HepG2 (cell line): ENCODE data around the gene APC2. TPM values are rescaled to one million over a fixed set of nuclear protein-coding genes. Genes with fewer than 3 reads are reported as not detected.
A peak's percentile ranks its signal among the peaks of the same experiment; 100 is the strongest.

ENCODE experiments used
- BATF2 ChIP-seq: sonication (generic); formaldehyde crosslinking; IDR thresholded peaks from 2 replicates; pipeline ENCODE4 v1.8.0; 2022; ENCODE audit warnings: mild to moderate bottlenecking, missing genetic modification reagents, moderate library complexity
- BORCS8-MEF2B ChIP-seq: sonication (generic); formaldehyde crosslinking; IDR thresholded peaks from 2 replicates; pipeline ENCODE4 v1.8.0; 2022; ENCODE audit warnings: mild to moderate bottlenecking, missing genetic modification reagents
- JUND ChIP-seq: sonication (generic); formaldehyde crosslinking; IDR thresholded peaks from 2 replicates; pipeline ENCODE4 v1.8.0; 2022; ENCODE audit warnings: mild to moderate bottlenecking, missing genetic modification reagents
- ONECUT2 ChIP-seq: sonication (generic); formaldehyde crosslinking; IDR thresholded peaks from 2 replicates; pipeline ENCODE4 v1.4.0; 2020; ENCODE audit warnings: missing genetic modification reagents
- POGK ChIP-seq: sonication (generic); formaldehyde crosslinking; conservative IDR thresholded peaks from 2 replicates; pipeline ENCODE4 v1.8.0; 2022; ENCODE audit warnings: mild to moderate bottlenecking, moderate library complexity, missing genetic modification reagents
- SMAD3 ChIP-seq: sonication (generic); formaldehyde crosslinking; IDR thresholded peaks from 2 replicates; pipeline ENCODE4 v1.4.0; 2020; ENCODE audit warnings: missing genetic modification reagents
- SMC3 ChIP-seq: IDR thresholded peaks from 2 replicates; pipeline ENCODE4 v1.6.1; 2011; ENCODE audit warnings: low read length, improper control_type of control experiment
- ZBTB26 ChIP-seq: IDR thresholded peaks from 2 replicates; pipeline ENCODE4 v1.6.1; 2016; ENCODE audit warnings: missing compliant biosample characterization, missing genetic modification reagents, borderline replicate concordance
- ZBTB8A ChIP-seq: sonication (generic); formaldehyde crosslinking; IDR thresholded peaks from 2 replicates; pipeline ENCODE4 v1.4.0; 2020; ENCODE audit warnings: mild to moderate bottlenecking, low read depth, missing genetic modification reagents, borderline replicate concordance
- ZNF431 ChIP-seq: sonication (generic); formaldehyde crosslinking; IDR thresholded peaks from 2 replicates; pipeline ENCODE4 v1.9.0; 2022; ENCODE audit warnings: missing genetic modification reagents, low read depth, mild to moderate bottlenecking, borderline replicate concordance
- ZNF460 ChIP-seq: sonication (generic); formaldehyde crosslinking; IDR thresholded peaks from 2 replicates; pipeline ENCODE4 v1.5.1; 2020; ENCODE audit warnings: missing genetic modification reagents, mild to moderate bottlenecking, borderline replicate concordance
- ZNF670 ChIP-seq: sonication (generic); formaldehyde crosslinking; IDR thresholded peaks from 2 replicates; pipeline ENCODE4 v1.8.0; 2022; ENCODE audit warnings: mild to moderate bottlenecking, missing genetic modification reagents, borderline replicate concordance
- ZSCAN20 ChIP-seq: sonication (generic); formaldehyde crosslinking; IDR thresholded peaks from 2 replicates; pipeline ENCODE4 v1.4.0; 2020; ENCODE audit warnings: missing genetic modification reagents, mild to moderate bottlenecking, borderline replicate concordance
- polyA plus RNA-seq, 8 experiments: library from polyadenylated mRNA; depleted of rRNA in 3 of 8; stranded (reverse) in 7 of 8; unstranded in 1 of 8; fragments of >200 nt; fragmentation: Illumina TruSeq in 4 of 8; extraction: Trizol in 4 of 8; gene quantifications; 2 replicates each; pipeline versions ENCODE4 v1.2.1 to v1.2.3, GENCODE V29; 2011 to 2016; ENCODE audit warnings: low read depth in 4 of 8, missing spikeins in 1 of 8, mixed read lengths in 1 of 8; ENCODE audit not compliant: insufficient read depth in 1 of 8
- total RNA-seq, 5 experiments: library from RNA; depleted of rRNA; stranded (reverse); fragments of >200 nt; fragmentation: Illumina TruSeq; extraction: Trizol; gene quantifications; 2 replicates each; pipeline ENCODE4 v1.2.3, GENCODE V29; 2016; ENCODE audit warnings: low read depth in 1 of 5
- TF ChIP-seq, protein P1 (sequence below): sonication (generic); formaldehyde crosslinking; IDR thresholded peaks from 2 replicates; pipeline ENCODE4 v1.4.0; 2020; ENCODE audit warnings: missing genetic modification reagents
- TF ChIP-seq, protein P2 (sequence below), 2 experiments: IDR thresholded peaks; 2 replicates each; pipeline ENCODE4 v1.6.1; 2011 to 2012; ENCODE audit warnings: low read length in 2 of 2, borderline replicate concordance in 1 of 2, low read depth in 1 of 2, mild to moderate bottlenecking in 1 of 2, moderate library complexity in 1 of 2
- TF ChIP-seq, protein P3 (sequence below): IDR thresholded peaks from 2 replicates; pipeline ENCODE4 v1.6.1; 2016; ENCODE audit warnings: low read depth

The APC2 gene
- total and polyA plus RNA-seq, 2 of the 13 experiments (the other 11 are each of a cell fraction or from before 2014, with no cell fraction given), result 0.08 to 0.22 TPM

GRCh38 chr19:1406774-1407527, 43.0 kb upstream of the APC2 start (continued):
- TF ChIP-seq POGK (peak; percentile 79), ZNF670 (CRISPR knock-in tag) (no peak), ONECUT2 (CRISPR knock-in tag) (no peak), ZNF431 (CRISPR knock-in tag) (peak; percentile 18; the same call in 1 of the 2 replicates), ZNF460 (CRISPR knock-in tag) (0 out of 2 replicates have a peak, but pooled peaks have one; percentile 0), ZBTB26 (CRISPR knock-in tag) (peak; percentile 13; the same call in 1 of the 2 replicates), JUND (CRISPR knock-in tag) (no peak), BATF2 (no peak), ZSCAN20 (0 out of 2 replicates have a peak, but pooled peaks have one; percentile 69), SMAD3 (no peak), SMC3 (no peak), ZBTB8A (CRISPR knock-in tag) (no peak), BORCS8-MEF2B (0 out of 2 replicates have a peak, but pooled peaks have one; percentile 7)
- TF ChIP-seq, protein P1, sequence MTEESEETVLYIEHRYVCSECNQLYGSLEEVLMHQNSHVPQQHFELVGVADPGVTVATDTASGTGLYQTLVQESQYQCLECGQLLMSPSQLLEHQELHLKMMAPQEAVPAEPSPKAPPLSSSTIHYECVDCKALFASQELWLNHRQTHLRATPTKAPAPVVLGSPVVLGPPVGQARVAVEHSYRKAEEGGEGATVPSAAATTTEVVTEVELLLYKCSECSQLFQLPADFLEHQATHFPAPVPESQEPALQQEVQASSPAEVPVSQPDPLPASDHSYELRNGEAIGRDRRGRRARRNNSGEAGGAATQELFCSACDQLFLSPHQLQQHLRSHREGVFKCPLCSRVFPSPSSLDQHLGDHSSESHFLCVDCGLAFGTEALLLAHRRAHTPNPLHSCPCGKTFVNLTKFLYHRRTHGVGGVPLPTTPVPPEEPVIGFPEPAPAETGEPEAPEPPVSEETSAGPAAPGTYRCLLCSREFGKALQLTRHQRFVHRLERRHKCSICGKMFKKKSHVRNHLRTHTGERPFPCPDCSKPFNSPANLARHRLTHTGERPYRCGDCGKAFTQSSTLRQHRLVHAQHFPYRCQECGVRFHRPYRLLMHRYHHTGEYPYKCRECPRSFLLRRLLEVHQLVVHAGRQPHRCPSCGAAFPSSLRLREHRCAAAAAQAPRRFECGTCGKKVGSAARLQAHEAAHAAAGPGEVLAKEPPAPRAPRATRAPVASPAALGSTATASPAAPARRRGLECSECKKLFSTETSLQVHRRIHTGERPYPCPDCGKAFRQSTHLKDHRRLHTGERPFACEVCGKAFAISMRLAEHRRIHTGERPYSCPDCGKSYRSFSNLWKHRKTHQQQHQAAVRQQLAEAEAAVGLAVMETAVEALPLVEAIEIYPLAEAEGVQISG (CRISPR knock-in tag), result peak; percentile 90
- TF ChIP-seq, protein P2, sequence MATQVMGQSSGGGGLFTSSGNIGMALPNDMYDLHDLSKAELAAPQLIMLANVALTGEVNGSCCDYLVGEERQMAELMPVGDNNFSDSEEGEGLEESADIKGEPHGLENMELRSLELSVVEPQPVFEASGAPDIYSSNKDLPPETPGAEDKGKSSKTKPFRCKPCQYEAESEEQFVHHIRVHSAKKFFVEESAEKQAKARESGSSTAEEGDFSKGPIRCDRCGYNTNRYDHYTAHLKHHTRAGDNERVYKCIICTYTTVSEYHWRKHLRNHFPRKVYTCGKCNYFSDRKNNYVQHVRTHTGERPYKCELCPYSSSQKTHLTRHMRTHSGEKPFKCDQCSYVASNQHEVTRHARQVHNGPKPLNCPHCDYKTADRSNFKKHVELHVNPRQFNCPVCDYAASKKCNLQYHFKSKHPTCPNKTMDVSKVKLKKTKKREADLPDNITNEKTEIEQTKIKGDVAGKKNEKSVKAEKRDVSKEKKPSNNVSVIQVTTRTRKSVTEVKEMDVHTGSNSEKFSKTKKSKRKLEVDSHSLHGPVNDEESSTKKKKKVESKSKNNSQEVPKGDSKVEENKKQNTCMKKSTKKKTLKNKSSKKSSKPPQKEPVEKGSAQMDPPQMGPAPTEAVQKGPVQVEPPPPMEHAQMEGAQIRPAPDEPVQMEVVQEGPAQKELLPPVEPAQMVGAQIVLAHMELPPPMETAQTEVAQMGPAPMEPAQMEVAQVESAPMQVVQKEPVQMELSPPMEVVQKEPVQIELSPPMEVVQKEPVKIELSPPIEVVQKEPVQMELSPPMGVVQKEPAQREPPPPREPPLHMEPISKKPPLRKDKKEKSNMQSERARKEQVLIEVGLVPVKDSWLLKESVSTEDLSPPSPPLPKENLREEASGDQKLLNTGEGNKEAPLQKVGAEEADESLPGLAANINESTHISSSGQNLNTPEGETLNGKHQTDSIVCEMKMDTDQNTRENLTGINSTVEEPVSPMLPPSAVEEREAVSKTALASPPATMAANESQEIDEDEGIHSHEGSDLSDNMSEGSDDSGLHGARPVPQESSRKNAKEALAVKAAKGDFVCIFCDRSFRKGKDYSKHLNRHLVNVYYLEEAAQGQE (IDR thresholded peaks at IDR 0.05; ENCODE audit: borderline replicate concordance in 1 of 2, low read depth in 1 of 2, low read length in 2 of 2), result no peak
- TF ChIP-seq, protein P3, sequence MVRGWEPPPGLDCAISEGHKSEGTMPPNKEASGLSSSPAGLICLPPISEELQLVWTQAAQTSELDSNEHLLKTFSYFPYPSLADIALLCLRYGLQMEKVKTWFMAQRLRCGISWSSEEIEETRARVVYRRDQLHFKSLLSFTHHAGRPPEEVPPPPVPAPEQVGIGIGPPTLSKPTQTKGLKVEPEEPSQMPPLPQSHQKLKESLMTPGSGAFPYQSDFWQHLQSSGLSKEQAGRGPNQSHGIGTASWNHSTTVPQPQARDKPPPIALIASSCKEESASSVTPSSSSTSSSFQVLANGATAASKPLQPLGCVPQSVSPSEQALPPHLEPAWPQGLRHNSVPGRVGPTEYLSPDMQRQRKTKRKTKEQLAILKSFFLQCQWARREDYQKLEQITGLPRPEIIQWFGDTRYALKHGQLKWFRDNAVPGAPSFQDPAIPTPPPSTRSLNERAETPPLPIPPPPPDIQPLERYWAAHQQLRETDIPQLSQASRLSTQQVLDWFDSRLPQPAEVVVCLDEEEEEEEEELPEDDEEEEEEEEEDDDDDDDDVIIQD (CRISPR knock-in tag), result no peak
